Brain microvascular endothelial cell (primary cell): Measurements from ENCODE around the gene PDCD7.
"Not testable (repeated sequence)": the region's sequence is repeated elsewhere in the genome, so short reads cannot be mapped to it uniquely, and the experiment has no call there.

Experiments
- DNase-seq: peaks from one replicate; pipeline ENCODE4 v3.0.0-alpha.2; 2020
- H3K27ac ChIP-seq: fragments of 250-450 bp; sonication (Bioruptor Pico); 2 replicates; pipeline ENCODE4 v1.5.1; 2020; ENCODE audit warnings: mild to moderate bottlenecking, moderate library complexity
- H3K27me3 ChIP-seq: fragments of 250-450 bp; sonication (Bioruptor Pico); replicated peaks from 2 replicates; pipeline ENCODE4 v1.5.1; 2020; ENCODE audit warnings: mild to moderate bottlenecking
- H3K36me3 ChIP-seq: fragments of 250-450 bp; sonication (Bioruptor Pico); replicated peaks from 2 replicates; pipeline ENCODE4 v1.5.1; 2020; ENCODE audit warnings: mild to moderate bottlenecking
- H3K4me3 ChIP-seq: 2 replicates; pipeline ENCODE4 v1.5.1; 2011; ENCODE audit warnings: low read depth, mild to moderate bottlenecking, control low read depth, low read length, moderate library complexity
- CTCF ChIP-seq: IDR thresholded peaks from 2 replicates; pipeline ENCODE4 v1.5.1; 2011; ENCODE audit warnings: low read depth, mild to moderate bottlenecking, moderate library complexity, low read length, control low read depth, inconsistent platforms; ENCODE audit errors: missing control alignments
- in situ Hi-C: cut with HindIII; loops from 2 replicates; pipeline ENCODE4 v1.10.0; 2017; ENCODE audit warnings: low sequenced_read_pairs, low pct_ligation_motif_present

Gene PDCD7

DNA sequence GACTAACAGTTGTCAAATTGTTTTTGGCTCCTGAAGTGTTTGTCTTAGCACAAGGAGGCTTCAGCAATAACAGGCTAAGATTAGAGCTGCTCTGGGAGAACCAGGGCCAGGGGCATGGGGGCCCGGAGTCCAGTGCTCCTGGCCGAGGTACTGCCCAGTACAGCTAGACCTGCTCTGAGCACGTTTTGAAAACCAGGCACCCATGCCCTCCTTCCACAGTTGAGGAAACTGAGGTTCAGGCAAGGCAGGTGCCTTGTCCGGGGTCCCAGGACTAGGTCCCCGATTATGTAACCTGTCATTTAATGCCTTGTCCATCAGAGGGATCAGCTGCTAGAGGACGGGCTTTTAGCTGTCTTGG is 37.9 kb downstream of the PDCD7 start:
- Histone ChIP-seq H3K36me3 (peaks cover 6% of the 10 kb centered on the region), H3K27me3 (no peaks in the 10 kb centered on the region), H3K27ac (no peak overlapping the region), H3K4me3 (no peak overlapping the region)
- no peak for TF ChIP-seq CTCF
- in situ Hi-C loops = no loop called here
- no peak for DNase-seq

DNA sequence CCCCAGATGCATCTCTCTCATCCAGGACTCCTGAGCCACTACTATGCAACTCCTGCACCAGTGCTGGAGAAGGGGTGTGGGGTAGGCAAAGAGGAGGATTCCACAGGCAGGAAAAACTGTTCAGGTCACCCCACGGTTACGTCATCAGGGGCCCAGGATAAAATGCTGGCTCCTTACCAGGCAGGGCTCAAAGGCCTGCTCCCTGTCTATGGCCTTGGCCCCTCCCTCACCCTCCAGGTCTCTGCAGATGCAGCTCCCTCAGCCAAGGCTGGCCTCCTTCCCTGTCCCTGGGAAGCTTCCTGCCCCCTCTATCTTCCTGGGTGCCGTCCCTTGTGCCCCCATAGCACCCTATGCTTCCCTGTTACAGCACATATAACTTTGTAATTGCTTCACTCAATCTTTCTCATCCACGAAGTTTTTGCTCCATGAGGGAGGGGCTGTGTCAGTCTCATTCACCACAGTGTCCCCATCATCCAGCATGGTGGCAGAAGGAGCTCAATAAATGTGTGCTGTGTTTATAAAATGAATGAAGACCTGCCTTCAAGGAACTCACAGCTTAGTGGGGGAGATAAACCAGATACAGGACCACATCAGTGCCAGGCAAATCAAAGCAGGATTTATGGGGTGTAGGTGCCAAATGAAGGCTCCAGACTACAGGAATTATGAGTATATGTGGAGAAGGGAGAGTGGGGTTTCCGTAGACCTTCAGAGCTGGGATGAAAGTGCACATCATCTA is 38.4 kb downstream of the PDCD7 start:
- H3K36me3 ChIP-seq = peaks cover 6% of the 10 kb centered on the region

DNA sequence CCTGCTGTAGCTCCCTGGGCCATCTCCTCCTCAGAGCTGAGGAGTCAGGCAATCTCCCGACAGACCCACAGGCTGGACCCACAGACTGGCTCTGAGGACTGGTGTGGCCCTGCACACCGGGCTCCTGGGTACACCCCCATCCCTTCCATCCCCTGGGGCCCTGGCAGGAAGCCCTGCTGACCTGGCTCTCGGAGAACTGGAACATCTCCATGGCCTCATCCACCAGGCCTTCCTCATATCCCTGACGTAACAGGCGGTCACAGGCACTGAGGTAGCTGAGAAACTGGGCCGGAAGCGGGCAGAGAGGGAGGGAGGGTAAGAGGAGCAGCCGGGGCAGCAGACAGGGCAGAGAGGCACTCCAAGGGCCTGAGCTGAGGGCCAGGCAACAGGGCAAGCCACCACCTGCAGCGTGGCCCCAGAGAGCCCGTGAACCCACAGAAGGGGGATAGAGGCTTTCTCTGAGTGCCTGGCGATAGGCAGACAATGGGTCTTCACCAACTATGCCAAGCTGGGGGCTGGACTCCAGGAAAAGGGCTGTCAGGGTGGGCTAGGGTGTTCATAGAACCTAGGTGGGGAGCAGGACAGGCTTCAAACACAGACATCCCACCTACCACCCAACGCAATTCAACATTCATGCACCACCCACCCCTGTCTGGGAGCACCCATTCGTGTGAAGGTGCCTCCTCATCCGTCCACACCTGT is 39.2 kb downstream of the PDCD7 start:
- DNase-seq = no peak
- peaks cover 6% of the 10 kb centered on the region for H3K36me3 ChIP-seq
- H3K27me3 ChIP-seq = no peaks in the 10 kb centered on the region
- in situ Hi-C loops = no loop called here
- no peak overlapping the region for H3K27ac ChIP-seq
- no peak overlapping the region for H3K4me3 ChIP-seq
- TF ChIP-seq CTCF = no peak

More for the DNA sequence above, 38.4 kb downstream of the PDCD7 start:
- H3K27ac ChIP-seq = no peak overlapping the region
- no peak for TF ChIP-seq CTCF
- H3K4me3 ChIP-seq = no peak overlapping the region
- DNase-seq = no peak
- no peaks in the 10 kb centered on the region for H3K27me3 ChIP-seq
- in situ Hi-C loops = no loop called here

DNA sequence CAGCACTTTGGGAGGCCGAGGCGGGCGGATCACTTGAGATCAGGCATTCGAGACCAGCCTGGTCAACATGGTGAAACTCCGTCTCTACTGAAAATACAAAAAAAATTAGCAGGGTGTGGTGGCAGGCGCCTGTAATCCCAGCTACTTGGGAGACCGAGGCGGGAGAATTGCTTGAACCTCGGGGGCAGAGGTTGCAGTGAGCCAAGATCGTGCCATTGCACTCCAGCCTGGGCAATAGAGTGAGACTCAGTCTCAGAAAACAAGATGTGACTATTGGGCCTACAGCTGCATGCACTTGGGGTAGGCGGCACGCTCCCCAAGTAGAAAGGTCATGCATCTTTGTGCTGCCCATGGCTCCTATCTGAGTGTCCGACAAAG is 39.8 kb downstream of the PDCD7 start:
- H3K36me3 ChIP-seq, H3K27ac ChIP-seq, H3K27me3 ChIP-seq, H3K4me3 ChIP-seq, DNase-seq, in situ Hi-C loops: not testable (repeated sequence)

- in situ Hi-C loops = no loop called here
- H3K4me3 ChIP-seq = no peak overlapping the region
- no peak for TF ChIP-seq CTCF
- no peak overlapping the region for H3K27ac ChIP-seq
- no peaks in the 10 kb centered on the region for H3K36me3 ChIP-seq
- H3K27me3 ChIP-seq = no peaks in the 10 kb centered on the region
- DNase-seq = no peak
Observed at GRCh38 chr15:65092911-65093792, 40.5 kb downstream of the PDCD7 start.
